Non-pigmented ciliary epithelial cell (primary cell): Measurements from ENCODE around the gene SLC34A1.
A peak's percentile ranks its signal among the peaks of the same experiment; 100 is the strongest.

Experiments
- DNase-seq: peaks from one replicate; pipeline ENCODE4 v3.0.0-alpha.2; 2010; ENCODE audit warnings: low read depth

The SLC34A1 gene

DNA sequence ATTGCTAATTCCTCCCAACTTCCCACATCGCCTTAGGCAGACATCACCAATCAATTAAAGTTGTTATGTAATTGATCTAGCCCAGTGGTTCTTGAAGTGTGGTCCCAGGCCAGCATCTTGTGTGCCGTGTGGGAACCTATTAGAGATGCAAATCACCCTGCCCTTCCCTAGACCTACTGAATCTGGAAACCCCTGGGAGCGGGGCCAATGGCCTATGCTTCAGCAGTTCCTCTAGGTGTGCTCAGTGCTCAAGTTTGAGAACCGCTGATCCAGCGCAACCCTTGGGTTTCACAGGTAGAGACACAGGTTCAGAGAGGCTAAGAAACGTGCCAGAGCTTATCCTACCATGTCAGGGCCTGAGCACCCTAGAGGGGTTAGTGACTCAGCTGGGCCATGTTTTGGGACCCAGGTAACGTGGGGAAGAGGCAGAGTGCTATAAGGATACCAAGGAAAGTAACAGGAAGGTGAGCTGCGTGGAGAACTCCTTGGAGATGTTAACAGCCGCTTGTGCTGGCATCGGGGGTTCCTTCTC is 4.4 kb downstream of the SLC34A1 start:
- DNase-seq: no peak

DNA sequence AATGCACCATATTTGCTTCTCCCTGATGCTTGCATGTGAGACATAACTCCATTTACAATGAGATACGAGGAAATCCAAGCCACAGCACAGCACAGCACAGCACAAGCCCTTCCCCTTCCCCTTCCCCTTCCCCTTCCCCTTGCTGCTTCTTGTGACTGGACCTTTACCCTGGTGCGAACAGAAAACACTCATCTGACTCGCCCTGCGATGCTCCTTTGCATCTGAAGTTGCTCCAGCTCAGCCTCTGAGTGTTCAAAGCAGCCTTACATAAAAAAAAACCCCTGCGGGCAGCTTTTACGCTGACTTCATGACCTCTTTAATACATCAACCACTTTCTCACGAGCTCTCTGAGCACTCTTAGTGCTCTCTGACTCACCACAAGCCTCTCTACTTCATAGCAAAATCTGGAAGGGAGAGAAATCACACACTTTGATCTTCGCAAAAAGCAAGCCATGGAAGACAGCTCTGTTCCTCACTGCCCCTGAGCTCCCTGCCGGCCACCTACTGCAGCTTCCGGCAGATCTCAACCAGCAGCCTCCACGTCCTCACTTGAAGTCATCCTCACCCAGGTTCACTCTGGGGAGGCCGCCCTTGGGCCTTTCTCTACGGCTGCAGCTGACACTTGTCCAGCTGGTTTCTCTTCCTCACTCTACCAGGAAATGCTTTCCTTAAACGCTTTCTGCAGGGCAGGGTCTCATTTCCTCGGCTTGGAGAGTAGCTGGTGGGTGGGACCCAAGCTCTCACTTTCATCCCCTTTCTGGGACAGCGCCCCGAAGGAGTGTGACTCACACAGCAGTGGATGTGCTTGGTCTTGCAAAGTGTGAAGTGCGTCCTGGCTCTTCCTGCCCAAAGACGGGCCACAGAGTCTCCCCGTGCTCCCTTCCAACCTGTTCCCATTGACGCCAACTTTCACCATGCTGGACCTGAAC is 5.3 kb downstream of the SLC34A1 start:
- DNase-seq: peak; percentile 71

DNA sequence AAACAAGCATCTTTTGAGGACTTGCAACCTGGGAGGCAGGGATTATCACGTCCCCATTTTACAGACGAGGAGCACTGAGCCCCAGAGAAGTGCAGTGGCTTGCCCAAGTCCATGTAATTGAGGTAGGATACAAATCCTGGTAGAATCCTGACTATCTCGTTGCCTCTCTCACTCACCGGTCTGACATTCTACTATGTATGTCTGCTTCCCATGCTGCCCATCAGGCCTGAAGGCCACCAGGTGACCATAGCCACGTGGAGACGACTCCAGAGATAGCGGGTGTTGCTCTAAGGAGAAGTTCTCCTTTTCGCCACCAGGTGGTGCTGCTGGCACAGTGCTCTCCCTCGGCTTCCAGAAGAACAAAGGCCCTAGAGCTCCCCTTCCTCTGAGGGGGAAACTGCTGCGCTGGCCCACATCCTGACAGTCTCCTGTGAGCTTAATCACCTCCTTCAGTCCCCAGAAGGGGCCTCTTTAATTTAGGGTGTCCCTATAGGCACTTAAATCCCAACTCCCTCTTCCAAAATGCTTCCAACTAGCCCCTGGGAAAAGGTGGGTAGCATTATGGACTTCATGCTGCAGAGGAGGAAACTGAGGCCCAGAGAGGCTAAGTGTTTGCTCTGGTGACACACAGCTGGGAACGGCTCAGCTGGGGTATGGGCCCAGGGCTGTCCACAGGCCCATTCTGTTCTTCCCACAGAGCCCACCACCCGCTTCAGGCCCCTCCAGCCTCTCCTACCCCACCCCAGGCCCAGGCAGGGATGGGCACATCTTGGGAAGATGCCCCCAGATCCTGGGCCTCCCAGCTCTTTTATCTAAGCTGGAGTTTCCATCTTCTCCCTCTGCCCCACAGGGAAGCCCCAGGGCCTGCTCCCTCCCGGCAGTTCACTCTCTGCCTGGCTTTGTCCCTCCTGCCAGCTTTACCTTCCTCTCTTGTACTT is 6.4 kb downstream of the SLC34A1 start:
- DNase-seq: no peak

DNA sequence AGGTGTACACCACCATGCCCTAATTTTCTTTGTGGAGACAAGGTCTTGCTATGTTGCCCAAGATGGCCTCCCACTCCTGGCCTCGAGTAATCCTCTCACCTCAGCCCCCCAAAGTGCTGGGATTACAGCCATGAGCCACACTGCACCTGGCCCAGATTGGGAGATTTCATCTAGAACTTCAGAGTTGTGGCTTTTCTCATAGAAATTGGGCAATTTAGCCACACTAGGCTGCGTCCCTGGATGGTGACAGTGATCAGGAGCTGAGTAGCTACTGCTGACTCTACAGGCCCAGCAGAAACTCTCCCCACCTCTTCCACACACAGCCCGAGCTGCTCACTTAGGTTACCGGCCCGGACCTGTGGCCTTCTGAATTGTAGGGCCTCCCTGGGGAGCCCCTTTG is 8.5 kb downstream of the SLC34A1 start:
- no peak for DNase-seq

DNA sequence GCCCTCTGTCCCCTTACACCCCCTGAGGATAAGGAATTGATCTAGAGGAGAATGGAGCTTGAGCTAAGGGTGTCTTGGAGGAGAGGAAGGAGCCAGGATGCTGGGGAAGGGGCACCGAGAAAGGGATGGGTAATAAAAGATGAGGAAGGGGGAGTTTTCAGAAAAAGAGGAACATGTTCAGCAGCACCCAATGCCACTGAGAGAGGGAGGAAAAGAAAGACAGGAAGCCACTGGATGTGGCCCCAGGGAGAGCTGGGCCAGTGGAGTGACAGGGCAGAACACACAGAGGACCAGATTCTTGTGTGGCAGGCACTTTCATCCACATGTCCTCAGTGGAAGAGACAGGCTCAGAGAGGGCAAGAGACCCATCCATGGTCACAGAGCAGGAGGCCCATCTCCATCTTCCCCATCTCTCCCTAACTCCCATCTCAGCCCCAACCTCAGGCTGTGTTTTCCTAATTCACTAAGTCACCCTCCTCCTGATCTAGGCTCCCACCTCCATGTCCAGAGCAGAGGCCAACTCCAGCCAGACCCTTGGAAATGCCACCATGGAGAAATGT is 9.1 kb downstream of the SLC34A1 start:
- no peak for DNase-seq

DNA sequence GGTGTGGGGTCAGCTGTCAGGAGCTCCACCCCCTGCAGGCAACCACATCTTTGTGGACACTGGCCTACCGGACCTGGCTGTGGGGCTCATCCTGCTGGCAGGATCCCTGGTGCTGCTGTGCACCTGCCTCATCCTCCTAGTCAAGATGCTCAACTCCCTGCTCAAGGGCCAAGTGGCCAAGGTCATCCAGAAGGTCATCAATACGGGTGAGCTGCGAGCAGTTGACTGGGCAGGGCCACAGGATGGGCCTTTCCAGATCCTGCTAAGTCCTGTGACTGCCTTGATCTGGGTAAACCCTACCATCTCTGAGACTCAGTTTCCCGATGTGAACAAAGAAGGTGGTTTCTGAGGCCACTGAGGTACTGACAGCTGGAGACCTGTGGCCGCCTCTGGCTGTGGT is 9.8 kb downstream of the SLC34A1 start:
- DNase-seq: no peak

DNA sequence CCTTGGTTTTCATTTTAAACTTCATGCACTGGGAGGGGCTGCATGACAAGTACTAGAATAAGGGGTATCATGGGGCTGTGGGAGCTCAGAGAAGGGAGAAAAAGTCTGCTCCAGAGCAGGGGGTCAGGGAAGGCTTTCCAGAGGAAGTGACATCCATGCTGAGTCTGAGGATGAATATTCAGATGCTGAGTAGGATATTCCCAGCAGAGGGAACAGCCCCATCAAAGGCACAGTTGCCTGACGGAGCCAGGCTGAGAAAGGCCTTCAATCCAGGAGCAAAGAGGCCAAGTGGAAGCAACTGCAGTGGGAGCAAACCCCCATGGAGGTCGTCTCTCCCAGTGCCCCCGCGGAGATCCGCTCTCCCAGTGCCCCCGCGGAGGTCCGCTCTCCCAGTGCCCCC is 11.8 kb downstream of the SLC34A1 start:
- DNase-seq: no peak

DNA sequence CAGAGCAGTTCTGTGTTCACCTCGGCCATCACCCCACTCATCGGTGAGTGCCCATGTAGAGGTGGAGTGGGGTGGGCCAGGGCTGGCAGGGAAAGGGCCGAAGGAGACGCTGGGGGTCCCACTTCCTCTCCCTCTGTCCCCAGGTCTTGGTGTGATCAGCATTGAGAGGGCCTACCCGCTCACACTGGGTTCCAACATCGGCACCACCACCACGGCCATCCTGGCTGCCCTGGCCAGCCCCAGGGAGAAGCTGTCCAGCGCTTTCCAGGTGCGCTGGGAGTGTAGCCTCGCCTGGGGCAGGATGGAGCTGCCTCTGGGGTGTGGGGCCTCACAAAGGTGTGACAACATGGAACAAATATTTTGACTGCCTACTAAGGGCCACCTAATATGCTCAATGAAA is 12.6 kb downstream of the SLC34A1 start:
- DNase-seq: no peak

DNA sequence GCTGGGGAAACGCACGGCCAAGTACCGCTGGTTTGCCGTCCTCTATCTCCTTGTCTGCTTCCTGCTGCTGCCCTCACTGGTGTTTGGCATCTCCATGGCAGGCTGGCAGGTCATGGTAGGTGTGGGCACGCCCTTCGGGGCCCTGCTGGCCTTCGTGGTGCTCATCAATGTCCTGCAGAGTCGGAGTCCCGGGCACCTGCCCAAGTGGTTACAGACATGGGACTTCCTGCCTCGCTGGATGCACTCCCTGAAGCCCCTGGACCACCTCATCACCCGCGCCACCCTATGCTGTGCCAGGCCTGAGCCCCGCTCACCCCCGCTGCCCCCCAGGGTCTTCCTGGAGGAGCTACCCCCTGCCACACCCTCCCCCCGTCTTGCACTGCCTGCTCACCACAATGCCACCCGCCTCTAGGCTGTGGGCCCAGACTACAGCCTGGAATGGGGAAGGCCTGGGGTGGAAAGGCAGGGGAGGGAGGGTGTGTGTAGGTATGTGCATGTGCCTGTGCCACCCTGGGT is 13.7 kb downstream of the SLC34A1 start:
- no peak for DNase-seq

DNA sequence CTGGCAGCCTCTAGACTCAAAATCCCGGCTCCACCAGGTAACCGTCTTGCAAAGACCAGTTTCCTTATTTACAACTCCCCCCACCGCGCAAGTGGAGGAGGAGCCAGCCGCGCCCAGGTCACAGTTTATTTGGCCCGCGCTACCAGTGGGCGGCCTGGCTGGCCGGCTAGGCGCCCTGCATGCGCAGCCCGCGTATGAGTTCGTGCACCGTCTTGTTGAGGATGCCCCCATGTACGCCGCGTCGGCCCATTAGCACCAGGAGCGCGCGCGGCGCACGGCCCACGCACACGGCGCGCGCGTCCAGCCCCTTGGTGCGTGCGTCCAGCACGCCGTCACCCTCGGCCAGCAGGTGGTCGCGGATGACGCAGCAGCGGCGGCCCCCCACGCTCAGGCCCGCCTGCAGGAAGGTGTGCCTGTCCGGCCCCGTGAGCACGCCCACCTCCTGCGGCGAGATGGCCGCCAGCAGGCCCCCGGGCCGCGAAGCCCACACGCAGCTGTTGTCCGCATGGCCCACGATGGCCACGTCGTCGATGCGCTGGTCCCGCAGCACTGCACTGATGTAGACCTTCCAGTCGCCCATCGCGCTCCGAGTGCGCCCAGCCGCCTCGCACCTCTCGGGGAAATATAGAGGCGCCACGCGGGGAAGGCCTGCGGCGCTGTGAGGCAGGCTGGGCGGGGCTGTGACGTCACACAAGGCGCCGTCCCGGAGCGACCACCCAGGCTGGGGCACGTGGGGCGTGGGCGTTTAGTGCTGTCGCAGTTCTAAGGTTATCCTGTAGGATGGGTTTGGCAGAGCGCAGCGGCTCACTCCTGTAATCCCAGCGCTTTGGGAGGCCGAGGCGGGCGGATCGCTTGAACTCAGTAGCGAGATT is 16.0 kb downstream of the SLC34A1 start, which contains the start of gene PFN3:
Gene PFN3, minus strand, starts transcription at position 665 of the 872 bp plus-strand sequence. Its CDS starts 85 bp downstream, at position 580.
- DNase-seq: no peak

DNA sequence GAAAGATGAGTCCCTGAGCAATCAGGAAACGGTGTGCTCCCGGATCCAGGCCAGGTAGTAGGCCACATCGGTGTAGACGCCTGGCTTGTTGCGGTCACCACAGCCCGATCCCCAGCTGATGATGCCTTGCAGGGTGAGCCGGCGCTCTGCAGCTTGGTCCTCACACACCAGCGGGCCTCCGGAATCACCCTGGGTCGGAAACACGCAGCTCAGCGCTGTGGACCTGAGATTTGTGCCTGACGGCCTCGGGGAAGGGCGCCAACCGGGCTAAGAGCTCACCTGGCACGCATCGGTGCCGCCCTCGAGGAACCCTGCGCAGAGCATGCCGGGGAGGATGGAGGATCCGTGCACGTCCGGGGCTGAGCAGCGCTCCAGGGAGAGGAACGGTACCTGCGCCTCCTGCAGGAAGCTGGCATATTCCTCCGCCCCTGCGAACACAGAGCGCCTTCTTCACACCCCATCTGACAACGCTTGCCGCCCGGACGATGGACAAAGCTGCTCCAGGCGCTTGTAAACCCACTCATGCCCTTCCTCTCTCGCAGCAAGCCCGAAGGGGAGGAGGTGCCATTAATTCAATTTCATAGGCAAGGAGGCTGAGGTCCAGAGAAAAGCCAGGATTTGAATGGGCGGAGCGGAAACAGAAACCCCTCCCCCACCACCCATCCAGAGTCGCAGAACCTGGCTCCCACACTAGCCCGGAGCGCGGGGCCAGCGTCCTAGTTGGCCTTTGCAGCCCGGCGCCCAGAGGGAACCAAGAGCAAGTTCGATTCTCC is 18.2 kb downstream of the SLC34A1 start:
- DNase-seq: no peak

DNA sequence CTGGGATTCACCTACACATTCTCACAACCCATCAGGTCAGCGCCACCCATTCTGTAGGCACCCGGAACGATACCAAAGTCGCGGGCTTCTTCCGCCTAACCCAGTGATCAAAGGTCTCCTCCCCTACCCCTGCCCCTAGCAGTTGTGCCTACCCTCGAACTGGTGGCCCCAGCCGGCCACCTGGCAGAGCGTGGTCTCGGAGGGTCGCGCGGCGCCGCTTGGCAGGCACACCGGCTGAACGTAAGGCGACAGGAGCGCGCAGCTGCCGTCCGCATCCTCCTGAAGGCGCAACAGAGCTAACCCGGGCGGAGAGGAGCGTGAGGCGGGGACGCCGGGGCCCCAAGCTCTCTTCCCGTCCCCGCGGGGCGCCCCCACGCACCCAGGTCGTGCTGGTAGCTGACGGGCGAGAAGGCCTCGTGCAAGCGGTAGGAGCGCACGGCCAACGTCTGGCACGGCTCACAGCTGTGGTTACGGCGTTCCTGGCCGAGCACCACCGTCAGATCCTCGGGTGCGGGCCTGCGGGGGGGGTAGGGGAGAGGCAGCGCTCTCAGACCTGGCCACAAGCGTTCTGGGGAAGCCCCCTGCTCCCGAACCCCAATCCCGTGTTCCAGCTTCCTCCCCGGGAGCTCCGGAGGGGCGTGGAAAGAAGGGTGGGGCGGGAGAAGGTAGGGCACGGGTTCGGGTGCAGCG is 19.0 kb downstream of the SLC34A1 start:
- DNase-seq: no peak

DNA sequence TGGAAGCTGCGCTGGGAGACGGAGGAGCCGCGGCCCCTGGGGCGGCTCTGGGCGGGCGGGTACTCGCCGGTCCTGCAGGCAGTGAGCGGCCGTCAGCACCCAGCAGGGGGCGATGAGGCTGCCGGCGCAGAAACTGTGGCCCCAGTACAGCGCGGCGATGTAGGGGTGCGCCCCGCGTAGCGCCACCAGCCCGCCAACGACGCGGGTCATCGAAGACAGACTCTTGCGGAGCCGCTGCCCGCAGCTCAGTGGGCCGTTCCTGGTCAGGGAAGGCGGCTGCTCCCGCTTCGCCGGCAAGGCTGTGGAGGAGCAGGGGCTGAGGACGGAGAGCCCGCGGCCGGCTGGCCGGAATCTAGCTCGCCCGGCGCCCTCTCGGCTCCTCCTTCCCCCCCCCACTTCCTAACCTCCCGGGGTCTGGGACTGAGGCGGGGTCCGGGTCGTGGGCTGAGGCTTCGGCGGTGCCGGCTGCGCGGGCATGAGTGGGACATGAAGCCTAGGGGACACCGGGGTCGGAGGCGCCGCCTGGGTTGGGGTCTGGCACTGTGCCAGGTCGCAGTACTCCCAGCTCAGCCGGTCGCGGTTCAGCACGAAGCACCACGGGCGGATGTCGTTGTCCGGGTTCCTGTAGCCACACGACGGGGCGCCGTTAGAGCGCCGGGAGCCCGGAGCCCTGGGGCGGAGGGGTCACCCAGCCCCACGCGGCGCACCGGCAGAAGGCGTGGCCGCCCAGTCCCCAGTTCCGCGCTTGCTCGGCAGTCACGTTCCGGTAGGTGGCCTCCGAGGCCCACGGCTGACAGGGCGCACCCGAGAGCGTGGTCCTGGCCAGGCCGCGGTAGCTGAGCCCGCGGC is 19.8 kb downstream of the SLC34A1 start:
- no peak for DNase-seq

DNA sequence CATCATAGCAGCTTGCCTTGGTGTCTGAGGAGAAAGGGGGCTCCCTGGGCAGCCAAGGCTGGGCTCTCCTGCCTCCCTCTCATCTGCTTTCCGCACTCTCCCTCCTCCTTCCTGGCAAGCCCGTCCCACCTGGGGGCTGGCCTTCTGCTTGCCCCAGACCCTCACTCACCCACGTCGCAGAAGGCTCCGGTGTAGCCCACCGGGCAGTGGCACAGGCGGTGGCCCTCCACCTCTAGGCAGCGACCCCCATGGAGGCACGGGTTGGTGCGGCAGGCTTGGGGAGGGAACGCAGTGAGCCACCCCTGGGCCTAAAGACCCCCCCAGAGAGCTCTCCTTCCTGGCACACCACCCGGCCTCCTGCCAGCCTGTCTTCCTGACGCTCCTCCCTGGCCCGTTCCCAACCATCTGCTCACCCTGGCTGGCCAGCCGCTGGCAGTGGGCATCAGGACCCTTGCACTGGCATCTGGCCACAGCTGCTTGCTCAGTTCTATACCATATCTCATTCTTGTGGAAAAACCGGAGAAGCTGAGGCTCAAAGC is 20.5 kb downstream of the SLC34A1 start:
- DNase-seq: no peak

DNA sequence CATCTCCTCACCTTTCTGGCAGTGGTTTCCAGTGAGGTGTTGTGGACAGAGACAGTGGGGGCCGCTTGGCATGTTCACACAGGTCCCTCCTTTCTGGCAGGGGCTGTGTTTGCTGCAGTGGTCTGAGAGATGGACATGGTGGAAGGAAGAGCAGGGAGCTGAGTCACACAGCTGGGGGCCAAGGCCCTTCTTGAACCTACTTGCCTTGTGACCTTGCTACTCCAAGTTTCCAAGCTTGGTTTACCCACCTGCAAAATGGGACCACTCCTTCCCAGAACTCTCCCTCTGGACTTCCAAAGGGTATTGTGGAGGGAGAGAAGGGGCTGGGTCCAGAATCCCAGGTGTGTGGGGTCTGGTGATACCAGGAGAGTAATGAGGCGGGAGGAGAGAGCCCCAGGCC is 21.1 kb downstream of the SLC34A1 start:
- DNase-seq: no peak

DNA sequence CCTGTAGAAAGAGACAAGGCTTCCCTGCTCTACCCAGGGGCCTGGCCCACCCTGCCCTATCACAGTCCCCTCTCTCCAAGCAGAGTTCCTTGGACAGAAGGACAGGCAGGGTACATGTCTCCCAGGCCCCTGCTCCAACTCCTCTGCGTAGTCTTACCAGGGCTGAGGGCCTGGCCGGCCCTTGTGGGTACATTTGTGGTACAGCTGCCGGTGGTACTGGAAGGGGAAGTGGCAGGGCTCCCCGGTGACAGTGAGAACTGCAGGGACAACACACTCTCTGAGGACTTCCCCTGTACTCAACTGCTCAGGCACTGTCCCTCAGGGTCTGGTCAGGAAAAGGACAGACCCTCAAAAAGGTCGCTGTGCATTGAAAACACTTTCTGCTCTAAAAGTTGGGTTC is 21.6 kb downstream of the SLC34A1 start:
- DNase-seq: no peak

DNA sequence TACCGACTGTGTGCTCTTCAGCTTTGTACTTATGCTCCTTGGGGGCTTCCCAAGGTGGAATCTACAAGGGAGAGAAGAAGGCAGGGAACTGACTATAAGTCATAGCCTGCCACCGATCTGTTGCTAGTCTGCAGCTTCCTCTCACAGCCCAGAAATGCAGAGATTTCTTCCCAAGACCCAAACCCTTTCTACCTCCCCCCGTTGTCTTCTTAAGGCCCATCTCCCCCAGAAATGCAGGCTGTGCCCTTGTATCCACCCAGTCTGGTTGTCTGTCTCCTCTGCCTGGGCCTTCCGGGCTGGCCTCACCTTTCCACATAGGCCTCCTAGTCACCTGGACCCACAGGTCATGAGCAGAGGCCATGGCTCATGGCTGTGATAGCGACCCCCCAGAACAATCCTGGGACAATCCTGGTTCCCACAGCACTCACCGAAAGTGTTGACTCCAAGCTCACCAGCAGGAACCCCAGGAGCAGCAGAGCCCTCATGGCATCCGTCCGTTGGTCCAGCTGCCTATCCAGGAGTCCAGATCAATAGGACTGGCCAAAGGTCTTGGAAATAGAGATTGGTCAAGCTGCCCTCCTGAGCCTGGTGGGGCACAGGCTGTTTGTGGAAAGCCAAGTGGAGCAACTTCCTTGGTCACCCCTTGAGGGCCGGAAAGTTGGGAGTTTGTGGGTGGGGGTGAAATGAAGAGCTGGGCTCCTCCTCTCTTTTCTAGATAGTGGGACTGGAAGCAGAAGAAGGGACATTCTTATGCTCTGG is 25.0 kb downstream of the SLC34A1 start, which contains the start of gene F12:
Gene F12, minus strand, starts transcription at position 522 of the 759 bp plus-strand sequence. Its CDS starts 37 bp downstream, at position 485.
- no peak for DNase-seq
